ENCODE data around the gene ADGRL1. TPM values are rescaled to one million over a fixed set of nuclear protein-coding genes. Genes with fewer than 3 reads are reported as not detected.

ADGRL1 gene
- polyA plus RNA-seq, 1 donor (not counting 4 experiments of a cell fraction or from before 2014, with no cell fraction given) = 3.2 TPM

DNA sequence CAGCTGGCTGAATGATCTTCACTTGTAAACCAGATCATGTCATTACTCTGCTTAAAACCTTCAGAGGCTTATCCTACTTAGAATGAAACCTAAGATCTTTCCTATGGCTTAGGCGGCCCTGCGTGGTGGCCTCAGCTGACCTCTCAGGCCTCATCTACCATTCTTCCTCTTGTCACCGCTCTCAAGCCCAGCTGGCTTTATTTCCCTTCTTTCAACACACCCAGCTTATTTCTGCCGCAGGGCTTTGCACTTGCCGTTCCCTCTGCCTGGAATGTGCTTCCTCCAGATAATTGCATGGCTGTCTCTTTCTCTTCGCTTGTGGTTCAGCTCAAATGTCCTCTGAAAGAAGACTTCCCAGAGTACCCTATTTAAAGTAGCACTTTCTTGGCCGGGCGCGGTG is 66.0 kb downstream of the ADGRL1 start:
- DNase-seq (ENCODE audit: low read depth, low spot score) (no peak), FAIRE-seq (no peak)
- Histone ChIP-seq H2AFZ (ENCODE audit: control insufficient read depth, low read length) (no peak overlapping the region), H3K9me3 (ENCODE audit: control insufficient read depth, low read depth, low read length) (no peaks in the 10 kb centered on the region), H3K4me2 (ENCODE audit: control insufficient read depth, extremely low read depth, insufficient read depth, low read depth, low read length) (peak overlapping the region; percentile 13), H3K27me3 (ENCODE audit: control insufficient read depth, extremely low read depth, insufficient read depth, low read length) (no peaks in the 10 kb centered on the region), H3K9ac (ENCODE audit: control insufficient read depth, extremely low read depth, insufficient read depth, low read length) (no peak overlapping the region), H3K9me1 (ENCODE audit: control insufficient read depth, extremely low read depth, insufficient read depth, low read length) (peaks cover 2% of the 10 kb centered on the region), H3K79me2 (ENCODE audit: control insufficient read depth, insufficient read depth, low read length) (peaks cover 8% of the 10 kb centered on the region), H3K4me3 (ENCODE audit: control insufficient read depth in 2 of 3, extremely low read depth in 1 of 3, insufficient read depth in 2 of 3, low read depth in 1 of 3, low read length in 3 of 3) (no peak overlapping the region), H3K36me3 (ENCODE audit: control insufficient read depth in 2 of 2, extremely low read depth in 1 of 2, insufficient read depth in 2 of 2, low read length in 2 of 2) (no peaks in the 10 kb centered on the region), H3K4me1 (ENCODE audit: control insufficient read depth, extremely low read depth, insufficient read depth, low read length) (peaks cover 13% of the 10 kb centered on the region), H4K20me1 (ENCODE audit: control insufficient read depth, extremely low read depth, insufficient read depth, low read length) (no peaks in the 10 kb centered on the region), H3K27ac (ENCODE audit: control insufficient read depth, insufficient read depth, low read length) (no peak overlapping the region)
- dilution Hi-C loops (cut with MboI; ENCODE audit: extremely low pct_ligation_motif_present, low sequenced_read_pairs) = no loop called here
- no peak for TF ChIP-seq CTCF (optimal IDR thresholded peaks at IDR 0.05 in 1 of 3, IDR thresholded peaks at IDR 0.05 in 1 of 3, conservative IDR thresholded peaks at IDR 0.05 in 1 of 3; ENCODE audit: extremely low read depth in 1 of 3, insufficient read depth in 2 of 3, low read length in 3 of 3)
- TF ChIP-seq EZH2 (IDR thresholded peaks at IDR 0.05; ENCODE audit: low read length) = no peak

DNA sequence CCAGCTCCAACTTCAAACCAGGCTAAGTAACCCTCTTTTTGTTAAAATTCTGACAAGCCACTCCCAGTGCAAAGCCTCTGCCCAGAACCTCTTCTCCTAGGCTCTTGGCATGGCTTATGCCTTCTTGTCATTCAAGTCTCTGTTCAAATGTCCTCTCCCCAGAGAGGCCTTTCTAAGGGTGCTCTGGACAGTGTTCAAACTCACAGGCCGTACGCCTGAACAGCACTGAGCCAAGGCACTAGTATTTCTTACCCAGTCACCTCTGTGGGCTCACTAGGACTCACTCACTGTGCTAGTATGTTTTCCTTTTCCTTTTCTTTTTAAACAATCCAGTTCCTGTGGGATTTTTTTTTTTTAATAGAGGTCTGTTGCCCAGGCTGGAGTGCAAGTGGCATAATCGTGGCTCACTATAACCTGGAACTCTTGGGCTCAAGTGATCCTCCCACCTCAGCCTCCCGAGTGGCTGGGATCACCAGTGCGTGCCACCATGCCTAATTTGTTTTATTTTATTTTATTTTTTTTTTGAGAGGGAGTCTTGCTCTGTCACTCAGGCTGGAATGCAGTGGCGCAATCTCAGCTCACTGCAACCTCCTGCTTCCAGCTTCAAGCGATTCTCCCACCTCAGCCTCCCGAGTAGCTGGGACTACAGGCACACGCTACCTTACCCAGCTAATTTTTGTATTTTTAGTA is 67.2 kb downstream of the ADGRL1 start:
- peak overlapping the region; percentile 12 for H3K4me2 ChIP-seq (ENCODE audit: control insufficient read depth, extremely low read depth, insufficient read depth, low read depth, low read length)
- dilution Hi-C loops (cut with MboI; ENCODE audit: extremely low pct_ligation_motif_present, low sequenced_read_pairs) = no loop called here

More for the DNA sequence above, 67.2 kb downstream of the ADGRL1 start:
- no peaks in the 10 kb centered on the region for H3K9me3 ChIP-seq (ENCODE audit: control insufficient read depth, low read depth, low read length)
- no peak for DNase-seq (ENCODE audit: low read depth, low spot score)
- H3K9ac ChIP-seq (ENCODE audit: control insufficient read depth, extremely low read depth, insufficient read depth, low read length) = no peak overlapping the region
- H3K27me3 ChIP-seq (ENCODE audit: control insufficient read depth, extremely low read depth, insufficient read depth, low read length) = no peaks in the 10 kb centered on the region
- FAIRE-seq = no peak
- no peak overlapping the region for H2AFZ ChIP-seq (ENCODE audit: control insufficient read depth, low read length)
- H3K27ac ChIP-seq (ENCODE audit: control insufficient read depth, insufficient read depth, low read length) = no peak overlapping the region
- H3K4me3 ChIP-seq (ENCODE audit: control insufficient read depth in 2 of 3, extremely low read depth in 1 of 3, insufficient read depth in 2 of 3, low read depth in 1 of 3, low read length in 3 of 3) = peak overlapping the region in 1 of 3 experiments; percentile 18
- H3K79me2 ChIP-seq (ENCODE audit: control insufficient read depth, insufficient read depth, low read length) = peaks cover 8% of the 10 kb centered on the region
- no peak for TF ChIP-seq CTCF (optimal IDR thresholded peaks at IDR 0.05 in 1 of 3, IDR thresholded peaks at IDR 0.05 in 1 of 3, conservative IDR thresholded peaks at IDR 0.05 in 1 of 3; ENCODE audit: extremely low read depth in 1 of 3, insufficient read depth in 2 of 3, low read length in 3 of 3)
- no peak for TF ChIP-seq EZH2 (IDR thresholded peaks at IDR 0.05; ENCODE audit: low read length)
- H3K9me1 ChIP-seq (ENCODE audit: control insufficient read depth, extremely low read depth, insufficient read depth, low read length) = peaks cover 2% of the 10 kb centered on the region
- H3K4me1 ChIP-seq (ENCODE audit: control insufficient read depth, extremely low read depth, insufficient read depth, low read length) = peaks cover 13% of the 10 kb centered on the region
- H3K36me3 ChIP-seq (ENCODE audit: control insufficient read depth in 2 of 2, extremely low read depth in 1 of 2, insufficient read depth in 2 of 2, low read length in 2 of 2) = no peaks in the 10 kb centered on the region
- no peaks in the 10 kb centered on the region for H4K20me1 ChIP-seq (ENCODE audit: control insufficient read depth, extremely low read depth, insufficient read depth, low read length)
